Measurements from ENCODE around the gene RIC3. TPM values are rescaled to one million over a fixed set of nuclear protein-coding genes. Genes with fewer than 3 reads are reported as not detected.
A peak's percentile ranks its signal among the peaks of the same experiment; 100 is the strongest.

RIC3 gene
- total RNA-seq, 2 donors from 2014 or later = 23.5 to 25.3 TPM

GRCh38 chr11:8090756-8091155 lies 78.1 kb downstream of the RIC3 start:
- H3K27me3 ChIP-seq (ENCODE audit: control insufficient read depth, insufficient read depth, low read length, poor library complexity, severe bottlenecking) = no peaks in the 10 kb centered on the region
- H3K36me3 ChIP-seq (ENCODE audit: control insufficient read depth, insufficient read depth, low read length) = peaks cover 3% of the 10 kb centered on the region
- no peak overlapping the region for H3K27ac Mint-ChIP-seq
- TF ChIP-seq CTCF (conservative IDR thresholded peaks at IDR 0.05) = peak; percentile 87
- H3K27ac ChIP-seq (ENCODE audit: low read depth, low read length) = no peak overlapping the region
- H3K9me3 Mint-ChIP-seq = no peaks in the 10 kb centered on the region
- H3K4me1 ChIP-seq (ENCODE audit: control insufficient read depth, insufficient read depth, low read length) = no peaks in the 10 kb centered on the region
- DNase-seq = peak; percentile 94
- H3K9me3 ChIP-seq (ENCODE audit: control insufficient read depth, low read length) = no peaks in the 10 kb centered on the region
- H3K4me1 Mint-ChIP-seq = peaks cover 14% of the 10 kb centered on the region
- whole genome bisulfite sequencing, 2 experiments (ENCODE audit: insufficient coverage in 1 of 2, insufficient read length in 1 of 2) = 54 to 60% methylated on average over 5 of the region's 5 CpGs
- no peak overlapping the region for H3K4me3 ChIP-seq (ENCODE audit: low read length)
- H3K27me3 Mint-ChIP-seq (ENCODE audit: insufficient read depth) = no peaks in the 10 kb centered on the region
- H3K36me3 Mint-ChIP-seq (ENCODE audit: low read depth) = peaks cover 6% of the 10 kb centered on the region
- no peak overlapping the region for H3K4me3 Mint-ChIP-seq
- H3K9ac ChIP-seq (ENCODE audit: extremely low read depth, low read length, poor library complexity, severe bottlenecking) = no peak overlapping the region

GRCh38 chr11:8089791-8090510 lies 78.9 kb downstream of the RIC3 start:
- H3K9me3 ChIP-seq (ENCODE audit: control insufficient read depth, low read length) = no peaks in the 10 kb centered on the region
- Mint-ChIP-seq H3K27me3 (ENCODE audit: insufficient read depth) (no peaks in the 10 kb centered on the region), H3K9me3 (no peaks in the 10 kb centered on the region), H3K4me1 (peaks cover 14% of the 10 kb centered on the region), H3K27ac (no peak overlapping the region), H3K4me3 (no peak overlapping the region), H3K36me3 (ENCODE audit: low read depth) (peaks cover 5% of the 10 kb centered on the region)
- WGBS, 2 experiments (ENCODE audit: insufficient coverage in 1 of 2, insufficient read length in 1 of 2) = 94 to 98% methylated on average over 6 to 17 of the region's 17 CpGs
- H3K27me3 ChIP-seq (ENCODE audit: control insufficient read depth, insufficient read depth, low read length, poor library complexity, severe bottlenecking) = no peaks in the 10 kb centered on the region
- DNase-seq = peak; percentile 62
- H3K4me3 ChIP-seq (ENCODE audit: low read length) = no peak overlapping the region
- H3K9ac ChIP-seq (ENCODE audit: extremely low read depth, low read length, poor library complexity, severe bottlenecking) = no peak overlapping the region
- no peaks in the 10 kb centered on the region for H3K4me1 ChIP-seq (ENCODE audit: control insufficient read depth, insufficient read depth, low read length)
- H3K36me3 ChIP-seq (ENCODE audit: control insufficient read depth, insufficient read depth, low read length) = peaks cover 3% of the 10 kb centered on the region
- no peak for TF ChIP-seq CTCF (conservative IDR thresholded peaks at IDR 0.05)
- H3K27ac ChIP-seq (ENCODE audit: low read depth, low read length) = no peak overlapping the region

DNA sequence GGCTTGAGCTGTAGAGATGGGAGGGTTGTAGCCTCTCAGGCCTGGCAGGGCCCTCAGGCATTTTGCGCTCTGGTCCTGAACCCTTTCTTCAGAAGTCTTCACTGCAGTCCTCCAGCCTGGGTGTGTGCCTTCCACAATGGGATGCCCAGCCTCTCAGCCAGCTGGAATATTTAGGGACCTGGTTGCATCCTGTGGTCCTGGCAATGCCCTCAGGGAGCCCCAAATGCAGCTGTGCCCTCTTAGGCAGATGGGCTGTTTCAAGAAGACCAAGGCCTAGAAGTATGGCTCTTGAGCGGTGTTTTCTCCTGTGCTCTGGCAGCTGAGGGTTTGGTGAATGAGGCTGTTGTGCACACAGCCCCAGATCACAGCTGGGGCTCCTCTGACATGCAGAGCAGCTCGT lies 81.1 kb downstream of the RIC3 start:
- H3K4me1 Mint-ChIP-seq = peaks cover 8% of the 10 kb centered on the region
- H3K36me3 Mint-ChIP-seq (ENCODE audit: low read depth) = no peaks in the 10 kb centered on the region
- TF ChIP-seq CTCF (conservative IDR thresholded peaks at IDR 0.05) = no peak
- Histone ChIP-seq H3K4me3 (ENCODE audit: low read length) (no peak overlapping the region), H3K4me1 (ENCODE audit: control insufficient read depth, insufficient read depth, low read length) (no peaks in the 10 kb centered on the region), H3K27ac (ENCODE audit: low read depth, low read length) (no peak overlapping the region), H3K9ac (ENCODE audit: extremely low read depth, low read length, poor library complexity, severe bottlenecking) (no peak overlapping the region), H3K36me3 (ENCODE audit: control insufficient read depth, insufficient read depth, low read length) (no peaks in the 10 kb centered on the region), H3K9me3 (ENCODE audit: control insufficient read depth, low read length) (no peaks in the 10 kb centered on the region), H3K27me3 (ENCODE audit: control insufficient read depth, insufficient read depth, low read length, poor library complexity, severe bottlenecking) (no peaks in the 10 kb centered on the region)
- no peak overlapping the region for H3K27ac Mint-ChIP-seq
- 86 to 94% methylated on average over 3 of the region's 3 CpGs for WGBS, 2 experiments (ENCODE audit: insufficient coverage in 1 of 2, insufficient read length in 1 of 2)
- H3K27me3 Mint-ChIP-seq (ENCODE audit: insufficient read depth) = peaks cover 2% of the 10 kb centered on the region
- no peaks in the 10 kb centered on the region for H3K9me3 Mint-ChIP-seq
- DNase-seq = no peak
- no peak overlapping the region for H3K4me3 Mint-ChIP-seq
